GM23338 (cell line): ENCODE measurements around the gene COL15A1. TPM values are rescaled to one million over a fixed set of nuclear protein-coding genes. Genes with fewer than 3 reads are reported as not detected.

Source experiments
- ATAC-seq: fragments of 200-7000 bp; cut with Tn5 transposase; 3 replicates; pipeline ENCODE4 v1.9.1; 2020
- DNase-seq: peaks from one replicate; pipeline ENCODE4 v3.0.0-alpha.2; 2015; ENCODE audit warnings: low spot score
- H2AFZ ChIP-seq: fragments of 200-600 bp; sonication (generic); 2 replicates; pipeline ENCODE4 v1.8.0; 2016; ENCODE audit warnings: antibody characterized with exemption, mild to moderate bottlenecking, moderate library complexity
- H3F3A ChIP-seq: fragments of 200-600 bp; sonication (generic); replicated peaks from 2 replicates; pipeline ENCODE4 v1.8.0; 2017; ENCODE audit warnings: antibody characterized with exemption, mixed run types, low read depth
- H3K27ac ChIP-seq: fragments of 200-600 bp; sonication (generic); 2 replicates; pipeline ENCODE4 v1.6.1; 2016; ENCODE audit warnings: low read depth
- H3K27me3 ChIP-seq: fragments of 200-600 bp; sonication (generic); 2 replicates; pipeline ENCODE4 v1.8.0; 2016; ENCODE audit warnings: mild to moderate bottlenecking, mixed run types, moderate library complexity; ENCODE audit not compliant: insufficient read depth
- H3K36me3 ChIP-seq: fragments of 200-600 bp; sonication (generic); 2 replicates; pipeline ENCODE4 v1.8.0; 2016; ENCODE audit warnings: mild to moderate bottlenecking; ENCODE audit not compliant: insufficient read depth
- H3K4me1 ChIP-seq: fragments of 200-600 bp; sonication (generic); 2 replicates; pipeline ENCODE4 v1.8.0; 2016; ENCODE audit warnings: mild to moderate bottlenecking, moderate library complexity; ENCODE audit not compliant: insufficient read depth
- H3K4me2 ChIP-seq: fragments of 200-600 bp; sonication (generic); 2 replicates; pipeline ENCODE4 v1.7.1; 2017; ENCODE audit warnings: mixed run types
- H3K4me3 ChIP-seq: fragments of 200-600 bp; sonication (generic); 2 replicates; pipeline ENCODE4 v1.6.1; 2016; ENCODE audit warnings: mixed run types
- H3K79me2 ChIP-seq: fragments of 200-600 bp; sonication (generic); replicated peaks from 2 replicates; pipeline ENCODE4 v1.8.0; 2017; ENCODE audit warnings: mild to moderate bottlenecking; ENCODE audit not compliant: insufficient read depth
- H3K9me2 ChIP-seq: fragments of 200-600 bp; sonication (generic); 2 replicates; pipeline ENCODE4 v1.8.0; 2017; ENCODE audit not compliant: insufficient read depth
- H4K20me1 ChIP-seq: fragments of 200-600 bp; sonication (generic); replicated peaks from 2 replicates; pipeline ENCODE4 v1.8.0; 2017; ENCODE audit warnings: mild to moderate bottlenecking; ENCODE audit not compliant: insufficient read depth
- H3K27ac Mint-ChIP-seq: 2 replicates; pipeline ENCODE4 v1.8.0; 2020; ENCODE audit warnings: inconsistent platforms, mild to moderate bottlenecking, moderate library complexity, mixed read lengths
- H3K27me3 Mint-ChIP-seq: 3 replicates; pipeline ENCODE4 v1.8.0; 2022; ENCODE audit warnings: low read depth, mild to moderate bottlenecking, moderate library complexity, mixed read lengths, inconsistent platforms; ENCODE audit not compliant: insufficient read depth, poor library complexity
- H3K36me3 Mint-ChIP-seq: 3 replicates; pipeline ENCODE4 v1.8.0; 2021; ENCODE audit warnings: low read depth, mild to moderate bottlenecking, inconsistent platforms, moderate library complexity, mixed read lengths
- H3K4me1 Mint-ChIP-seq: 3 replicates; pipeline ENCODE4 v1.8.0; 2020; ENCODE audit warnings: mild to moderate bottlenecking, inconsistent platforms, mixed read lengths
- H3K4me3 Mint-ChIP-seq: 3 replicates; pipeline ENCODE4 v1.8.0; 2021; ENCODE audit warnings: moderate library complexity, mild to moderate bottlenecking, inconsistent platforms, mixed read lengths
- H3K9me3 Mint-ChIP-seq: 3 replicates; pipeline ENCODE4 v1.8.0; 2020; ENCODE audit warnings: moderate library complexity, mild to moderate bottlenecking, inconsistent platforms, mixed read lengths
- CREB1 ChIP-seq: fragments of 250-450 bp; sonication (Bioruptor Pico); IDR thresholded peaks from 2 replicates; pipeline ENCODE4 v1.5.0; 2020; ENCODE audit warnings: low read depth, mild to moderate bottlenecking, moderate library complexity
- CTCF ChIP-seq, 2 experiments: fragments of 200-600 bp in 1 of 2; sonication (generic) in 1 of 2; conservative IDR thresholded peaks; 2 replicates each; pipeline versions ENCODE4 v1.5.1 to v1.6.1; 2016 to 2017; ENCODE audit warnings: antibody characterized with exemption in 2 of 2, low read depth in 2 of 2, mild to moderate bottlenecking in 2 of 2, moderate library complexity in 1 of 2
- ETS1 ChIP-seq: IDR thresholded peaks from 2 replicates; pipeline ENCODE4 v1.6.1; 2016; ENCODE audit warnings: antibody characterized with exemption
- EZH2 ChIP-seq: fragments of 200-600 bp; sonication (generic); IDR thresholded peaks from one replicate; pipeline ENCODE4 v1.8.0; 2017; ENCODE audit warnings: antibody characterized with exemption, mild to moderate bottlenecking, low read depth; ENCODE audit not compliant: unreplicated experiment
- EZH2phosphoT487 ChIP-seq: fragments of 200-600 bp; sonication (generic); IDR thresholded peaks from one replicate; pipeline ENCODE4 v1.8.1; 2018; ENCODE audit warnings: antibody characterized with exemption; ENCODE audit not compliant: unreplicated experiment
- NANOG ChIP-seq: IDR thresholded peaks from 2 replicates; pipeline ENCODE4 v1.6.1; 2016; ENCODE audit warnings: antibody characterized with exemption, borderline replicate concordance
- POLR2AphosphoS5 ChIP-seq: IDR thresholded peaks from 2 replicates; pipeline ENCODE4 v1.6.1; 2016; ENCODE audit warnings: antibody characterized with exemption, low read depth
- STAT1 ChIP-seq: IDR thresholded peaks from one replicate; pipeline ENCODE4 v1.6.1; 2016; ENCODE audit warnings: antibody characterized with exemption; ENCODE audit not compliant: unreplicated experiment
- ZNF114 ChIP-seq: fragments of 250-450 bp; sonication (Bioruptor Pico); IDR thresholded peaks from 2 replicates; pipeline ENCODE4 v1.5.0; 2020; ENCODE audit warnings: mild to moderate bottlenecking, moderate library complexity
- ZNF331 ChIP-seq: fragments of 250-450 bp; sonication (Bioruptor Pico); IDR thresholded peaks from 2 replicates; pipeline ENCODE4 v1.5.0; 2020; ENCODE audit warnings: low read depth, mild to moderate bottlenecking, moderate library complexity
- ZNF462 ChIP-seq: fragments of 250-450 bp; sonication (Bioruptor Pico); IDR thresholded peaks from 2 replicates; pipeline ENCODE4 v1.5.0; 2020; ENCODE audit warnings: mild to moderate bottlenecking, moderate library complexity
- polyA plus RNA-seq: library from polyadenylated mRNA; unstranded; fragments of >200 nt; fragmentation: Nextera tagmentation; extraction: Ambion mirVana; gene quantifications from 2 replicates; pipeline ENCODE4 v1.2.1, GENCODE V29; 2016
- total RNA-seq: library from RNA; depleted of rRNA; stranded (reverse); fragments of >200 nt; shearing (Covaris generic); gene quantifications from 2 replicates; pipeline ENCODE4 v1.2.3, GENCODE V29; 2014

COL15A1 gene
- total and polyA plus RNA-seq, 2 experiments from 2014 or later: 0.17 to 0.18 TPM

- Mint-ChIP-seq H3K27ac (no peak overlapping the region), H3K9me3 (peaks cover 9% of the 10 kb centered on the region), H3K4me3 (no peak overlapping the region), H3K4me1 (peaks cover 7% of the 10 kb centered on the region; the same call in 2 of the 3 replicates), H3K27me3 (no peaks in the 10 kb centered on the region), H3K36me3 (peaks cover 3% of the 10 kb centered on the region; the same call in 2 of the 3 replicates)
- ATAC-seq: no peak
- Histone ChIP-seq H4K20me1 (no peaks in the 10 kb centered on the region), H3K4me1 (no peaks in the 10 kb centered on the region), H3F3A (no peaks in the 10 kb centered on the region), H2AFZ (no peak overlapping the region), H3K4me3 (no peak overlapping the region), H3K36me3 (no peaks in the 10 kb centered on the region), H3K9me2 (peaks cover 6% of the 10 kb centered on the region; the same call in 1 of the 2 replicates), H3K4me2 (no peak overlapping the region), H3K27ac (no peak overlapping the region), H3K79me2 (no peaks in the 10 kb centered on the region), H3K27me3 (no peaks in the 10 kb centered on the region)
- DNase-seq: no peak
- no peak for TF ChIP-seq POLR2AphosphoS5
- no peak for TF ChIP-seq STAT1
- no peak for TF ChIP-seq CTCF (conservative IDR thresholded peaks at IDR 0.05; ENCODE audit: low read depth in 2 of 2)
- TF ChIP-seq ETS1: no peak
- TF ChIP-seq ZNF114 (CRISPR knock-in tag): no peak
- no peak for TF ChIP-seq EZH2
These were observed 105.9 kb downstream of the COL15A1 start for GRCh38 chr9:99049641-99050040.

- H3K4me2 ChIP-seq: no peak overlapping the region
- H3K27ac ChIP-seq: no peak overlapping the region
- Mint-ChIP-seq H3K4me3 (no peak overlapping the region), H3K9me3 (peaks cover 4% of the 10 kb centered on the region; the same call in 2 of the 3 replicates), H3K36me3 (peaks cover 1% of the 10 kb centered on the region; the same call in 2 of the 3 replicates), H3K27ac (no peak overlapping the region), H3K27me3 (no peaks in the 10 kb centered on the region), H3K4me1 (peaks cover 7% of the 10 kb centered on the region; the same call in 2 of the 3 replicates)
- no peak for DNase-seq
- H2AFZ ChIP-seq: no peak overlapping the region
- no peak for ATAC-seq
- peaks cover 5% of the 10 kb centered on the region; the same call in 1 of the 2 replicates for H3K9me2 ChIP-seq
- H3K27me3 ChIP-seq: no peaks in the 10 kb centered on the region
- no peaks in the 10 kb centered on the region for H4K20me1 ChIP-seq
- H3K79me2 ChIP-seq: no peaks in the 10 kb centered on the region
- no peaks in the 10 kb centered on the region for H3K36me3 ChIP-seq
- no peaks in the 10 kb centered on the region for H3F3A ChIP-seq
- H3K4me1 ChIP-seq: no peaks in the 10 kb centered on the region
- no peak overlapping the region for H3K4me3 ChIP-seq
- TF ChIP-seq ETS1 (no peak), EZH2phosphoT487 (no peak), ZNF331 (CRISPR knock-in tag) (no peak), ZNF462 (CRISPR knock-in tag) (no peak), CREB1 (CRISPR knock-in tag) (no peak), NANOG (no peak)
These were observed 106.7 kb downstream of the COL15A1 start for GRCh38 chr9:99050292-99050911.
